HL-60 (cell line): ENCODE results near the gene MORF4L2.

Source experiments
- SPI1 ChIP-seq: IDR thresholded peaks from 2 replicates; pipeline ENCODE4 v1.6.1; 2012; ENCODE audit warnings: low read depth, mild to moderate bottlenecking, borderline replicate concordance
- TF ChIP-seq, protein P1 (sequence below): IDR thresholded peaks from one replicate; pipeline ENCODE4 v1.5.1; 2011; ENCODE audit warnings: low read length, control low read depth, inconsistent platforms; ENCODE audit not compliant: insufficient read depth
- TF ChIP-seq, protein P2 (sequence below): IDR thresholded peaks from 2 replicates; pipeline ENCODE4 v1.6.1; 2012; ENCODE audit warnings: low read depth; ENCODE audit not compliant: insufficient replicate concordance

DNA sequence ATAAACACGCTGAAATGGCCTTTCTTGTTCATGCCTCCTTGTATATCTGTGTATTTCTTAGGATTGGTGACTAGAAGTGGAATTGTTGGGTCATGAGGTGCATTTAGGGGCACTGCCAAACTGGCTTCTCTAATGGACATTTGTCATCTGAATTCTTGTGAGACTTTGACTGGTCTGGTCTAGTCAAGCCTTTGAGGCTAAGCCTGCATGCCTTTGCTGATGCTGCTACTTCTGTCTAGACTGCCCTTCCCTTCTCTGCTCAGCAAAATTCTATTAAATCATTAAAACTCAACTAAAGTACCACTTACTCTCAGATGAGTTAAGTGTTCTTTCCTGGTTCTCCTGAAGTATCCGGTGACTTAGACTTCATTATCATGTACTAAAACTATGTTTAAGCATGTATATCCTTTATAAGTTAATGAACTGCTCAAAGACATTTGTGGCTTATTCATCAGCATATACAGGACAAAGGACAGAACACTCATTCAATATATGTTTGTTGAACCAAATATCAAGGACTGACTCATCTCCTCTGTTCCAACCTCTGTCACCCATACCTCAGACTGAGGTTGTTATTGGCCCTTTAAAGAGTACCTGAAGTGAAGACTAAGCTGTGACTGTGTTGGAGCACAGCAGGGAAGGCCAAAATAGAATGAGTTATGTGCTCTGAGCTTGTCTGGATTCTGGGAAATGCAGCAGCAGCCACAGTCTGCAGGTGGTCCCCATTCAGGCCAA, 48.7 kb downstream of the MORF4L2 start:
- TF ChIP-seq, protein P1, sequence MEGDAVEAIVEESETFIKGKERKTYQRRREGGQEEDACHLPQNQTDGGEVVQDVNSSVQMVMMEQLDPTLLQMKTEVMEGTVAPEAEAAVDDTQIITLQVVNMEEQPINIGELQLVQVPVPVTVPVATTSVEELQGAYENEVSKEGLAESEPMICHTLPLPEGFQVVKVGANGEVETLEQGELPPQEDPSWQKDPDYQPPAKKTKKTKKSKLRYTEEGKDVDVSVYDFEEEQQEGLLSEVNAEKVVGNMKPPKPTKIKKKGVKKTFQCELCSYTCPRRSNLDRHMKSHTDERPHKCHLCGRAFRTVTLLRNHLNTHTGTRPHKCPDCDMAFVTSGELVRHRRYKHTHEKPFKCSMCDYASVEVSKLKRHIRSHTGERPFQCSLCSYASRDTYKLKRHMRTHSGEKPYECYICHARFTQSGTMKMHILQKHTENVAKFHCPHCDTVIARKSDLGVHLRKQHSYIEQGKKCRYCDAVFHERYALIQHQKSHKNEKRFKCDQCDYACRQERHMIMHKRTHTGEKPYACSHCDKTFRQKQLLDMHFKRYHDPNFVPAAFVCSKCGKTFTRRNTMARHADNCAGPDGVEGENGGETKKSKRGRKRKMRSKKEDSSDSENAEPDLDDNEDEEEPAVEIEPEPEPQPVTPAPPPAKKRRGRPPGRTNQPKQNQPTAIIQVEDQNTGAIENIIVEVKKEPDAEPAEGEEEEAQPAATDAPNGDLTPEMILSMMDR: no peak
- TF ChIP-seq, protein P2, sequence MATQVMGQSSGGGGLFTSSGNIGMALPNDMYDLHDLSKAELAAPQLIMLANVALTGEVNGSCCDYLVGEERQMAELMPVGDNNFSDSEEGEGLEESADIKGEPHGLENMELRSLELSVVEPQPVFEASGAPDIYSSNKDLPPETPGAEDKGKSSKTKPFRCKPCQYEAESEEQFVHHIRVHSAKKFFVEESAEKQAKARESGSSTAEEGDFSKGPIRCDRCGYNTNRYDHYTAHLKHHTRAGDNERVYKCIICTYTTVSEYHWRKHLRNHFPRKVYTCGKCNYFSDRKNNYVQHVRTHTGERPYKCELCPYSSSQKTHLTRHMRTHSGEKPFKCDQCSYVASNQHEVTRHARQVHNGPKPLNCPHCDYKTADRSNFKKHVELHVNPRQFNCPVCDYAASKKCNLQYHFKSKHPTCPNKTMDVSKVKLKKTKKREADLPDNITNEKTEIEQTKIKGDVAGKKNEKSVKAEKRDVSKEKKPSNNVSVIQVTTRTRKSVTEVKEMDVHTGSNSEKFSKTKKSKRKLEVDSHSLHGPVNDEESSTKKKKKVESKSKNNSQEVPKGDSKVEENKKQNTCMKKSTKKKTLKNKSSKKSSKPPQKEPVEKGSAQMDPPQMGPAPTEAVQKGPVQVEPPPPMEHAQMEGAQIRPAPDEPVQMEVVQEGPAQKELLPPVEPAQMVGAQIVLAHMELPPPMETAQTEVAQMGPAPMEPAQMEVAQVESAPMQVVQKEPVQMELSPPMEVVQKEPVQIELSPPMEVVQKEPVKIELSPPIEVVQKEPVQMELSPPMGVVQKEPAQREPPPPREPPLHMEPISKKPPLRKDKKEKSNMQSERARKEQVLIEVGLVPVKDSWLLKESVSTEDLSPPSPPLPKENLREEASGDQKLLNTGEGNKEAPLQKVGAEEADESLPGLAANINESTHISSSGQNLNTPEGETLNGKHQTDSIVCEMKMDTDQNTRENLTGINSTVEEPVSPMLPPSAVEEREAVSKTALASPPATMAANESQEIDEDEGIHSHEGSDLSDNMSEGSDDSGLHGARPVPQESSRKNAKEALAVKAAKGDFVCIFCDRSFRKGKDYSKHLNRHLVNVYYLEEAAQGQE: no peak
- TF ChIP-seq SPI1: no peak
